Left kidney (tissue), 2 donors: Measurements from ENCODE around the gene CAMTA1. TPM values are rescaled to one million over a fixed set of nuclear protein-coding genes. Genes with fewer than 3 reads are reported as not detected.
A peak's percentile ranks its signal among the peaks of the same experiment; 100 is the strongest.

Experiments
- DNase-seq: peaks from one replicate; pipeline ENCODE4 v3.0.0-alpha.2; 2013
- polyA plus RNA-seq: library from polyadenylated mRNA; unstranded; fragments of 120-200 nt; gene quantifications from one replicate; pipeline ENCODE4 v1.2.1, GENCODE V29; 2013; ENCODE audit not compliant: insufficient read length

The CAMTA1 gene
- polyA plus RNA-seq, 1 donor = 88.8 TPM

DNA sequence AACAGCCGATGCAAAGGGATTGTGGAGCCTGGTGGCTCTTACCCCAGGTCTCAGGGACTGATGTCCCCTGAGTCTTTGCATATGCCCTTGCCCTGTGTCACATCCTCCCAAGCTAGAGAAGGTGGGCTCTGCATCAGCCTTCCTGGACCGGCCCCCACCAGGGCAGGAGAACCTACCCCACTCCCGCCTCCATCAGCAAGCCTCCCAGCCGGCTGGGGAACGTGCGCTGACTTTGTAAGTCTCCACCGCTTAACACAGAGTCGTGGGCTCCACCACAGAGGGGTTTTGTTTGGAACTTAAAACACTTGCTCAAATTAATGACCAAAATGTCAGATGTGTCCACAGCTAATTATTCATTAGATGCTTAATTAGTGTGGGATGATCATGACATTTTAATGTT lies 730.6 kb downstream of the CAMTA1 start:
- DNase-seq = no peak

DNA sequence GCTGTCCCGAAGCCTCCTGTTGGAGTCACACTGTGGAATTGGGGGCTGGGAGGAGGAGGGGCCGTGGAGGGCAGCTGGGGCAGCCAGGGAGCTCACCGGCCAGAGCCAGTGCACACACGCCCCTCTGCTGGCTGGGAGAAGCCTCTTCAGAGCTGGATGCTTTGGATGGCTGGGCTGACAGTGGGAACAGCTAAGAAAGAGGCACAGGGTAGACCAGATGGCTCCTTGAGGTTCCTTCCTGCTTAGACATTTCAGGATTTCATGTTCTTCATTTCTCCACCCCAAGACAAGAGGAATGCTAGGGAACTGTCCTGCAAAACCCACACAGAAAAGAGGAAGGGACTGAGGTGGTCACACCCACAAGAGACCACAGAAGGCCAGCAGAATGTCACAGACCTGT lies 731.1 kb downstream of the CAMTA1 start:
- DNase-seq = no peak

DNA sequence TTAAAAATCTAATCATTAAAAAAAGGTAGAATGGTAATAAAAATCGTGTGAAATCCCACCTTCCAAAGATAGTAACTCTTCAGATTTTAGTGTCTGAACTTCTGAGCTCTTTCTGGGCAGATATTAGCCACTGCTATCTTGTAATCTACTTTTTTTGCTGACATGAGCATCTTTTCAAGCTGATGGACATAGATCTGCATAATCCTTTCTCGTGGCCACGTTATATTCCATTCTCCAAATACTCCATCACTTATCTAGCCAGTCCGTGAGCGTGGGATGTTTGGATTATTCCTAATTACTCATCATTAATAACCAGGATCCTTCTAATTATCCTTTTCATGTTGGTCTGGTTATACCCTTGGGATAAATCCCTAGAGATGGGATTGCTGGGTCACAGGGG lies 731.7 kb downstream of the CAMTA1 start:
- no peak for DNase-seq

DNA sequence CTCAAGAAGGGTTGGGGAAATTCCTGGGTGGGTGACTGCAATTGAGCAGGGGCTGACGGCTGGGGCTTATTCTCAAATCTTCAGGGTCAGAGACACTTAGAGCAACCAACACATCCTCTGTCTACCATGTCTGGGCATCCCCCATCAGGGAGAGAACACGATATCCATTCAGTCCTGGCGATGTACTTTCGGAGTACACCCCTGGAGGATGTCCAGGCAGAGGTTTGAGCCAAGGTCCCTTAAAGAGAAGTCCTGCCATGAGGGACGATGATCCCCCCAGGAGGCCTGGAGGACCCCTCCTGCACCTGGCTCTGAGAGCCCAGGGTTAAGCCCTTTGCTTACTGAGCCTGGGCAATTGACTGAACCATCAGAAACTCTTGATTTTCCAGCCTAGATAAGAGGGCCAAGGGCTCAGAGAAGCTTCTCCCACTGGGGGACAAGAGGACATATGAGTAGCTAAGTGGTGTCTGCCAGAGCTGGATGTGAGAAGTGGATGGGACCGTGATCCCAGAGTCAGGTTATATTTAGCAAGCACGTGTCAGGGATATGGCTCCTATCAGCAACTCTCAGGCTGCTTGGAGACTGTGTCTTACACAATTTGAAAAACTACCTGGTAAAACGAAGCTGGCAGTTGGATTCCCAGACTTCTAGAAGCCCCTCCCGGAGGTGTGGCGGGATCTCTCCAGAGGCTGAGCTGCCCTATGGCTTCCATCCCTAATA lies 732.5 kb downstream of the CAMTA1 start:
- DNase-seq = no peak

DNA sequence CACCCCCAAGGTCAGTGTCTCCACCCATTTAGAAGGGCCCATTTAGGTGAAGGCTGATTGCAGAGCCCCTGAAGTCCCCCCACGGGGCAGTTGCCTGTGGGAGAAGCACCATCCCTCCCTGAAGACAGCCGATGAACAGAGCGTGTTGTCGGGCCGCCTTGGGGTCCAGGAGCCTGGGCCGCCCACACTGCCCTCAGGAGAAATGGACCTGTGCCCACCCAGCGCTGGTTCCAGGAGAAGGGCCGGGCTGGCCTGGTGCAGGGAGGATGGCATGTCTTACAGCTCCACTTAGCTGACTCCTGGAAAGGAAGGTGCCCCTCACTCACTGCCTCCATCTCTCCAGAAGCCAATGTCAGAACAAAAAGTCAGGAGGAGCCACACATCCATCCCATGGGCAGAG lies 733.2 kb downstream of the CAMTA1 start:
- DNase-seq = no peak

DNA sequence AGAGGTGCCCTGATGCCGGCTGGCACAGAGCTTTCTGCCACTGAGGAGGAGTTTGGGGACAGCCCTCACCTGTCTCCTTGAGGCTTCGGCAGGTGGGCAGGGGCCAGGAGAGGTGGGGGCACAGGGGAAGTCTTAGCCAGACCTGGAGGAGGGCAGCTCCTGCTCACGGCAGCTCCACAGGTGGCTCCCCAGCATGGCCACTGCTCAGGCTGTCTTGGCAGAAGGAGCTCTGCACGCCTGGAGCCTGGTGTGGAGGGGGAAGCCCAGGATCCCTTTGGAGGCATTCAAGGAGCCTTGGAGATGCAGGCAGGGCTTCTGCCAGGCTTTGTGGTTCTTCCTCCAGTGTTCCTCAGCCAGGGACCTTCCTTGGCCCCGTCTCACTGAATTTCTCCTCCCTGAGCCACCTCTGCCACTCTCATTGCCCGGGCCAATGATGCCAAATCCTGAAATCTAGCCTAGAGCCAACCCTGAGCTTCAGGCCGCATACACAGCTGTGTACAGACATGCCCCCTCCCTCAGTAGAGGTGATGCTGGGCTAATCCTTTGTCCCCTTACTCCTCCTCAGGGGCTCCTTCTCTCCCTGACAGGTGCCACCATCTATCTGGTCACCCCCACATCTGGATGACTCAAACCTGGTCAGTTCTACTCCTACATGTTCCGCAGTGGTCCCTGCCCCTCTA lies 734.1 kb downstream of the CAMTA1 start:
- no peak for DNase-seq

DNA sequence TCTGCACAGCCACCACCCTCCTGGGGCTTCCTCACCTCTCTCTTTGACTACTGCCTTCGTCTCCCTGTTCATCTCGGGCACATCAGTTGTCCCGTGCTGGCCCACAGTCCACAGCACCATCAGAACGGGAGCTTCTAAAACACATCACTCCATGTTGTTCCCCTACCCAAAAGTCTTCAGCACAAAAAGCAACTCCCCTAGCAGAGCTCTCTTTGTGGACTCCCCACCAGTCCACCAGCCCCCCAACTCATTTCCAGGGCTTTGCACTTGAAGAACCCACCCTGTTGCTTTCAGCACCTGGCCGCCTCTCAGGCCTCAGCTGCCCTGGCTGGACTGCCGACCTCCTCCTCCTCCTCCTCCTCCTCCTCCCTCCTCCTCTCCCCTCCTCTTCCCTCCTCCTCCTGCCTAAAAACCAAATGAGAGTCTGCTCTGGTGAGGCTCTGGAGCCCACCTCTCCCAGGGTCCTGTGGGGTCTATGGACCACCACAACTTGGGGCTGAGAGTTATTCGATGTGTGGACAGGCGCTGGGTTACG lies 734.7 kb downstream of the CAMTA1 start:
- DNase-seq = no peak

DNA sequence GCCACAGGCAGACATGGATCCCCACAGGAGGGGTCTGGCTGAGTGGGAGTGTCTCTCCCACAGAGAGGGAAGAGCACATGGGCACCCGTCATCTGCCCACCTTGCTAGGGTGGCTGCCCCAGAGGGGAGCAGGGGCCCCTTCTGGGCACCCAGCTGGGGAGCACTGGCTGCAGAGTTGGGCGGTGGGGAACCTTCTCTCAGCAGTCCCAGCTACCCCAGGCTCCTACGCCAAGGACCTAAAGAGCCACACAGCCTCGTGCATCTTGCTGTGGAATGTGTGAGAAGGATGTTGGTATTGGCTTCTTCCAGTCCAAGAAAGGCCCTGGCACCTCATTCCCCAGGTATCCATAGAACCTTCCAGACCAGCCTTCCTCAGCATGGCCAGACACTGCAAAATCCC lies 735.2 kb downstream of the CAMTA1 start:
- DNase-seq = no peak

DNA sequence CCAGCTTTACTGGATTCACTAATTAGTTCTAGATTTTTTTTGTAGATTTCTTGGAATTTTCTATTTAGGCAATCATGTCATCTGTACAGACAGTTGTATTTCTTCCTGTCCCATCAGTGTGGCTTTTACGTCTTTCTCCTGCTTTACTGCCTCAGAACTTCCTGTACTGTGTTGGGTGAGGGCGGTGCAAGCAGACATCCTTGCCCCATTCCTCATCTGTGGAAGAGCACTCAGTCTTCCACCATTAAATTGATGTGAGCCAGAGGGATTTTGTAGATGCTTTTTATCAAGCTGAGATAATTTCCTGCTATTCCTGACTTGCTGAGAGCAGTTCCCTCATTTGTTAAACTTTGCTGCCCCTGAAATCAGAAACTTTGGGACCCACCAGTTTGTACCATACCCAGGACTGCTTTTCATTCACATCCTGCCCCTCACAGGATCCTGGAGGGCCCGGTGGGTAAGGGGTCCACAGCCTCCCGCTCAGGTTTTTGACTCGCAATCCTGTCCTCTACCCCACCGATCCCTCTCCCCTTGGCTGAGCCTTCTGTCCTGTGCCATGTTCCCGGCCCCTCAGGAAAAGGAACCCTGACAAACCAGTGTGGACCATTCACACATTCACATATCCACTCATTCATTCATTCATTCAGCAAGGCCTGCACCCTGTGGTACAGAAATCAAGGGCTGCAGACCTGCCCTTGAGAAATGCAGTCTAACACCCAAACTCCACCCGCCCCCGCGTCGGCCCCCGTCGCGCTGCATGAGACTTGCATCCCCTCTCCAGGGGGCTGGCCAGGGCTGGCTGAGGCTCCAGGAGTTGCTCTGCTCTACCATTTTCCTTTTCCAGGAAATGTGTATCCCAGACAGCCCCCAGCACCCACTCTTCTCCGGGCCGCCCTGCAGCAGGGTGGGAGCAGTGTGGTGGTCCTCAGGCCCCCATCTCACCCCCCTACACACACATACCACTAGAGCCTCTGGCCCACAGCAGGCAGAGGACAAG lies 739.4 kb downstream of the CAMTA1 start:
- no peak for DNase-seq

DNA sequence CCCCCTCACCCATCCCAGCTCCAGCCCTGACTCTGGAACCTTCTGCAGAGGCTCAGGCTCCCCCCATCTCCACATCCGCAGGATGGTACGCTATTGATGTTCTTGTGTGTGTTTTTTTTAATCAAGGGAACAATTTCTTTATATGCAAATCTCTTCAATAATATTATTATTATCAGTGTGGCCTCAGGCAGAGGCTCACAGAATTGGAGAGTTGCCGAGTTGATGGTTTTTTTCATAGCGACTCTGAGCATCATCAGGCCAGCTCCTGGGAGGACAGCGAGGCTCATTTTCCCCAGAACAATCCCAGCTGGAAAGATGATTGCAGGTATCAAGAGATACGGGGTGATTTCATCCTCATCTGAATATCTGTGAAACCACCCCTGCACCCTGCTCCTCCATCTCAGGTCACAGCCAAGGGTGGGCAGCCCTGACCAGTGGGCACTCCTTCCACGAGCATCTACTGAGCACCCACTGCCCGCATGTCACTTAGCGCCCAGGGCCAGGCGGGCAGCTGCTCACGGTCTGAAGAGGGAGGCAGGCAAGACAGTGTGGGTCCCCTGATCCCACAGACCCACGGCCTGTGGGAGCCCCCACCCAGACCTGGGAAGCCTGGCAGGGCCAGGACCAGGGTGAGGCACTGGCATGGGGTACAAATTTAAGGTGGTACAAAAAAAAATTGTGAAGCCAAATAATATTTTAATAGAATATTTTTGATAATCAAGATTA lies 740.2 kb downstream of the CAMTA1 start:
- no peak for DNase-seq

DNA sequence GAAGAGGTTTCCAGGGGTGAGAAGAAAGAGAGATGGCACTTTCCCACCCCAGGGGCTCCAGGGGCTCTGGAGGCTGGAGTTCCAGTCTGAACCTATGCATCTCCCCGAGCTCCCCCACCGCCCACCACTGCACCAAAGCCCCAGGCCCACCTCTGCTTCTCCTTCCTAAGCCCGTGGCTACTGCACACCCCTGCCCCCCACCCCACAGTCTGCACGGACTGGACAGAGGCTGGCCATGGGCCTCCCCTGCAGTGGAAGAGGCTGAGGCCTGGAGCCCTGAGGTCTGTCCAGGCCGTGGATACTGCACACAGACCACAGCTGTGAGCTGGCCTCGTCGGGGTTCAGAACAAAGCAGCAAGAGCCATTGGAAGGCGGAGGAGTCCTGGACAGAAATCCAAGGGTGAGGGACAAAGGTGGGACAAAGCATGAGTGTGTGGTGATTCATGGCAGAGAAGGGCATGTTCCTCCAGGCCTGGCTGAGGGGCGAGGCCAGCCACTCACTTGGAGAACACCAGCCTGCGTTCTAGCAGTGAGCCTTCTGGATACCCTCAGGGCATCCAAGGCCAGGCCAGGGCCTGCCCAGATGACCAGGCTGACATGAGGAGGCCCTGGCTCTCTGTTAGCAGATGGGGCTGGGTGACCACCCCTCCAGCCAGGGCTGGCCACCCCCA lies 741.1 kb downstream of the CAMTA1 start:
- no peak for DNase-seq

DNA sequence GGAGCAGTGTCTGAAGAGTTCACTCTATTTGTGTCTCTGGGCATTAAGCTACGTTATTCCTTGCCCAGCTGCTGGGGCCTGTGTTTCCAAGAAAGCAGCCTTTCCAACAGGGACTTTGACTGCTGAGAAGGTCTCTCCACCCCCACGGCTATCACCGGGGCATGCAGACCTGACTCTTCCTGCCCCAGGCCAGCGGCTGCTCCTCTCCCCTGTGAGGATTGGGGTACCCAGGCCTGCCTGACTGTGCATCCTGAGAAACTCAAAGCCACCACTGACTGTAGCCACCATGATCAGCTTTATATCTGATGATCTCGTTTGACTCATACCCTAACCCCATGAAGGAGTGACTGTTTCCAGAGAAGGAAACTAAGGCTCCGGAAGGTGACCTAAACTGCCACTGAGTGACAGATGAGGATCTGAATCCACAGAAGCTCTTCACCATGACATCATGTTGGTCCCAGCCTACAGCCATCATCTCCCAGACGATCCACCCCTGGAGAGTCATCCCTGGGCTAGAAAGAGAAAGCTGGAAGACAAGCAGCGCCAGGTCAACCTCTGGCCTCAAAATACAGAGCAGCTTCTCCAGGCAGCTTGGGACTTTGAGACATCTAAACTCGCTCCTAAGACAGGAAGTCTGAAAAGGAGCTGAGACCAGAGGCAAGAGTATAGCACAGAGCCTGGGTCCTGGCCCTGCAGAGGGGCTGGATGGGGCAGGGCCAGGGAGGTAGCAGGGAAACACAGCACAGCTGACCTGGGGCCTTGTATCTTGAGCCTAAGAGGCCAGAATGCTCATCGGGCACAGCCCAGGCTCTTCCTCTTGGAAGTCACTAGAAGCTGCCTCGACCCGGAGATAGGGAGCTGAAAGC lies 741.8 kb downstream of the CAMTA1 start:
- DNase-seq = no peak

DNA sequence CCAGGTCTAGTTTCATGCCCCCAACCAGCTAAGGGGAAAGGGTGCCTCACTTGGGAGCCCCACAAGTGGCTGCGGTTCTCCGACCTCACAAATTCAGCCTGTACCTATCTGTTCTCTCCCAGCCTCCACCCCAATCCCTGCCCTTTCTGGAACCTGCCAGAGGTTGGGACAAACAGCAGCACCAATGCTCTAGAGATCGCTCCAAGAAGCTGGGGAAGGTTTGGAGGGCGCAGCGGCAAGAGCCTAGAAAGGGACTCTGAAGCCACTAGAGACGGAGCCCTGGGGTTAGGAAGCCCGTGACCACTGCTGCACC lies 742.4 kb downstream of the CAMTA1 start:
- DNase-seq = no peak

DNA sequence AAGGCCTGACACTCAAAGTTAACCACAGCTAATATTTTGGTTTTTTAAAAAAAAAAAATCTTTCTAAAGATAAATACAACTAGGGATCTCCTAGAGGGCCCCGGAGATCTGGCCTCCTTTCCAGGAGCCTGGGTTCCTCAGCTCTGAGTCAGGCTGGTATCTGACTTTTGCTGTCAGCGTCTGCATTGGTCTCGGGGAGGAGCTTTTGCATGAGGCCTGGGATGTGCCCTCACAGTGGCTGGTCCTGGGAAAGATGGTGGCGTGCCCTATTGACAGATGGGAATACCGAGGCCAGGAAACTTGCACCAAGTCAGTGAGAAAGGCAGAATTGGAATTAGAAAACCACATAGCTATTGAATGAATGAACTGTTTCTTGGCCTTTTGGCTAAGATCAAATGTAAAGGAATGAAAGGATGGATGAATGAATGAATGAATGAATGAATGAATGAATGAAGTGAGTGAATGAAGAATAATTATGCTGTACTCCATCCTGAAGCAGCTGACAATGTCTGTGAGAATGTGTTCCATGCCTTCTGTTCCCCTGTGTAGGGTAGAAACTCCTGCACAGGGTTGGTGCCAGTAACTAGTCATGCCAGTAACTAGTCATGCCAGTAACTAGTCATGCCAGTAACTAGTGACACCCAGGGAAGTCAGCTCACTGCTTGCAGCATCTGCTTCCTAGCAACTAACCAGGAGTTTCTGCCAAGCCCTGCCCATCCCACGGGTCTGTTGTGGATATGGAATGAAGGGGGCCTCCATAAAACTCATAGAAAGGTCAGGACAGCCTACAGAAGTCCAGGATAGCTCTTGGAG lies 743.3 kb downstream of the CAMTA1 start:
- DNase-seq = no peak

DNA sequence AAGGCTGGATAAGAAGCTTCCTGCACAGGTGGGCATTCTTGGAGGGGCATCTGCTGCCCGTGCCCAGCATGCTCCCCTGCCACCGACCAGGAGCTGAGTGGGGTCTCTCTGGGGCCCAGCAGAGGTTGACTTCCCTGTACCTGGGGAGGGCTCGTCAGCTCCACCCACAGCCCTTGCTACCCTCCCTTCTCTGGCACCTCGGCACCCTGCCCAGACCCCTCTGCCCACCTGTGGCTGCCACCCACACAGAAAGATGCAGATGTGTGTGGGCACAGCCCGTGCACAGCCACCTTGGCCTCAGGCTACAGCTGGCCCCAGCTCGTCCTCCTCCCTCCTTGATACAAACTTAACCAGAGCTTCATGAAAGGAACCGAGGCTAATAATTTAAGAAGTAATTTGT lies 744.7 kb downstream of the CAMTA1 start:
- no peak for DNase-seq

DNA sequence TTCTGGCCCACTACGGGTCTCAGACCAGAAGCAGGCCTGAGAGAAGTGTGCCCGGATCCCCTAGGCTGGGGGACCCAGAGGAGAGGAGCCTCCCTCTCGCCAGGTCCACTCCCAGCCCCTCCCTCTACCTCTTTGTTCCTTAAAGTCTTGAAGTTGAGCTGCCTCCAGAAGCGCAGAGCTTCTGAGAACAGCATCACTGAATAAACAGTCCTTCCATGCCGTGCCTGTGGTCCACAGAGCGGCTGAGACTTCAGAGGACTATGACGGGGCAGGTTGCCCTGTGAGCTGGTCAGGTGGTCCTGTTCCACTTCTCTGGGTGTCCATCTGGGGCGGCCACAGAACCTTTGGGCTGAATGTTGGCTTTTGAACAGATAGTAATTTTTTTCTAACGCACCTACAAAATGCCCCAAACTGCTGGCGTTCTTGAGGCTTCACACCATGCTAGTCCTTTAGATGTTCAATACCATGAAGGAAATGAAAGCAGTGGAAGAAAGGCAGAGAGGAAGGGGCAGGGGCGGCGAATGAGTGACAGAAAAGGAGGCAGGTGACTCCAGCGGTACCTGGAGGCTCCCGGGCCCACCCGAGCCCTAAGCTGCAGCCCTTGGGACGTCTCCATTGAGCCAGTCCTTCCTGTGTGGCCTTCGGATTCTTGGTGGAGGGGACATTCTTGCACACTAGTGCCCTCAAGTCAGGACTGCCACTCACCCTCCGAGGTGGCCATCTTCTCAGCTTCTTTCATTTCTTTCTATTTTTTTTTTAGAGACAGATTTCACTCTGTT lies 746.5 kb downstream of the CAMTA1 start:
- no peak for DNase-seq

DNA sequence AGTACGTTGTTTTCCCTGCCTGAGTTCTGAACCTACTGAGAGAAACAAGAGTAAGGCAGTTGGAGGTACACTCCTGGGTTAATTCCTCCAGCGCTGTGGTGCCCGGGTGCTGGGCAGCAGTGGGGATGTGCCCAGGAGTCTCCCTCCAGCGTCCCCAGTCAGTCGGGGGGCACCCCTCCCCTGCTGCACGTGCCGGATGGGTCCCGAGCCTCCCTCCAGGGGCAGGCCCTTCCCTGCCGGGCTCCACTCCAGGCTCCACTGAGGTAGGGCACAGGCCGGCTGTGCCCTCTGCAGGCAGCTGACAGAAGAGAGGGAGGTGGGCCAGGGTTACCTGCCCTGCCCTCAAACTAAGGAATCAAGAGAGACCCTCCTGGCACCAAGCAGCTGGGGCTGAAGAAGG lies 747.8 kb downstream of the CAMTA1 start:
- no peak for DNase-seq

DNA sequence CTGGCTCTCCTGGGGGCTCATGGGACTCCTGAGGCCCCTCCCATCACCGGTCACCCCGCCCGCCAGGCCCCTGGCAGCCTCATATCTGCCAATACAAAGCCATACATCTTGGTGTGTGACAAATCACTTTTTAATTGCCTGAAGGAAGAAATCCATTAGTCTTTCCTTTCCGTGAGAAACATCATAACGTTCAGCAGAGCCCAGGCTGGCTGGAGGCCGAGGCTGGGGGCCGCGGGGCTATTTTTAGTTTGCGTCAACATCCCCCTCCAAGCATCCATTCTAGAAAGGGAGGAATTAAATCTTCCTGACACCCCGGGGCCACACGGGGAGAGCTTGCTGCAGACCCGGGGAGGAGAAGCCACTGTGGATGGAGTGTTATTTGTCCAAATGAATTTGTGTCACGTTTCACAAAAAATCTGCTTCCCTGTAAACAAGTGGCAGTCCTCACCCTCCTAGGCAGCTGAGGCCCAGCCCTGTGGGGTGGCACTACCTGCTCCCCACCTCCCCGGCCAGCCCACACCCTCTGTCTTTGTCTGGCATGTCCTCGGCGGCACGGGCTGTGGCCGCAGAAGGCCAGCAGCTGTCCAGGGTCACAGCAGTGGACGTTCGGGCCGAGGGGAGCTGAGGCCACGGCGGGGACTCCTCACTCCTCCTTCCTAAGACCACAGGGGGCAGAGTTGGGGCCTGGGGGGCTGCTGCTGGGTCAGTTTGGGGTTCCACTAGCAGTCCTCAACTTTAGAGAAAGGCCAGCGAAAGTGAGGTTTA lies 749.0 kb downstream of the CAMTA1 start:
- DNase-seq = peak; percentile 82
